CD8-positive, alpha-beta memory T cell (primary cell): Measurements from ENCODE around the gene EGFR. TPM values are rescaled to one million over a fixed set of nuclear protein-coding genes. Genes with fewer than 3 reads are reported as not detected.
A peak's percentile ranks its signal among the peaks of the same experiment; 100 is the strongest.

Experiments
- CTCF ChIA-PET: fragments of 350-600 bp; sonication (Branson Sonifier 250); formaldehyde crosslinking; loops from one replicate; lab custom pipeline; 2021; ENCODE audit warnings: antibody characterized with exemption; lab: Charles Lee
- POLR2A ChIA-PET: fragments of 350-600 bp; sonication (Branson Sonifier 250); formaldehyde crosslinking; loops from one replicate; lab custom pipeline; 2021; ENCODE audit warnings: antibody characterized with exemption; lab: Charles Lee
- DNase-seq, 5 donors: peaks; one replicate each; pipeline versions ENCODE4 v3.0.0 to v3.0.0-alpha.2; 2020 to 2022; ENCODE audit warnings: mixed read lengths in 1 of 5
- H3K27ac ChIP-seq: one replicate; pipeline ENCODE4 v1.7.0; 2013; ENCODE audit warnings: low read depth, mild to moderate bottlenecking, low read length, moderate library complexity
- H3K27me3 ChIP-seq: 2 replicates; pipeline ENCODE4 v1.7.0; 2013; ENCODE audit warnings: low read length, mild to moderate bottlenecking; ENCODE audit not compliant: insufficient read depth, poor library complexity, severe bottlenecking
- H3K36me3 ChIP-seq: 2 replicates; pipeline ENCODE4 v1.7.0; 2013; ENCODE audit warnings: mild to moderate bottlenecking, low read length, moderate library complexity; ENCODE audit not compliant: insufficient read depth
- H3K4me1 ChIP-seq: 2 replicates; pipeline ENCODE4 v1.7.0; 2013; ENCODE audit warnings: mild to moderate bottlenecking, low read length, moderate library complexity; ENCODE audit not compliant: insufficient read depth
- H3K4me3 ChIP-seq: 2 replicates; pipeline ENCODE4 v1.7.0; 2013; ENCODE audit warnings: mild to moderate bottlenecking, low read length
- H3K9me3 ChIP-seq: 2 replicates; pipeline ENCODE4 v1.7.0; 2013; ENCODE audit warnings: mild to moderate bottlenecking, low read length
- H3K27ac Mint-ChIP-seq, 8 donors: one replicate each; pipeline ENCODE4 v1.8.0; 2020 to 2021; ENCODE audit warnings: mixed read lengths in 8 of 8, mild to moderate bottlenecking in 6 of 8, inconsistent platforms in 3 of 8, moderate library complexity in 3 of 8
- H3K27me3 Mint-ChIP-seq, 2 donors: one replicate each; pipeline ENCODE4 v1.8.0; 2020 to 2021; ENCODE audit warnings: mixed read lengths in 2 of 2, mild to moderate bottlenecking in 1 of 2, moderate library complexity in 1 of 2
- H3K36me3 Mint-ChIP-seq, 3 donors: one replicate each; pipeline ENCODE4 v1.8.0; 2020 to 2021; ENCODE audit warnings: mixed read lengths in 3 of 3, inconsistent platforms in 1 of 3, mild to moderate bottlenecking in 1 of 3
- H3K4me1 Mint-ChIP-seq, 3 donors: one replicate each; pipeline ENCODE4 v1.8.0; 2020 to 2021; ENCODE audit warnings: mixed read lengths in 3 of 3, inconsistent platforms in 1 of 3, mild to moderate bottlenecking in 1 of 3
- H3K4me3 Mint-ChIP-seq, 7 donors: one replicate each; pipeline ENCODE4 v1.8.0; 2020 to 2021; ENCODE audit warnings: mixed read lengths in 7 of 7, mild to moderate bottlenecking in 6 of 7, moderate library complexity in 4 of 7, inconsistent platforms in 2 of 7
- H3K9me3 Mint-ChIP-seq, 5 donors: one replicate each; pipeline ENCODE4 v1.8.0; 2020 to 2022; ENCODE audit warnings: mixed read lengths in 5 of 5, mild to moderate bottlenecking in 3 of 5, moderate library complexity in 2 of 5, inconsistent platforms in 1 of 5
- polyA plus RNA-seq: library from polyadenylated mRNA; unstranded; fragments of 300-500 nt; fragmentation: Illumina TruSeq; gene quantifications from one replicate; pipeline ENCODE4 v1.2.3, GENCODE V29; 2021
- total RNA-seq, 2 experiments: library from RNA; stranded (reverse); gene quantifications; one replicate each; pipeline ENCODE4 v1.2.3, GENCODE V29; 2021

The EGFR gene
- total and polyA plus RNA-seq, 3 experiments from 2014 or later, result not detected

DNA sequence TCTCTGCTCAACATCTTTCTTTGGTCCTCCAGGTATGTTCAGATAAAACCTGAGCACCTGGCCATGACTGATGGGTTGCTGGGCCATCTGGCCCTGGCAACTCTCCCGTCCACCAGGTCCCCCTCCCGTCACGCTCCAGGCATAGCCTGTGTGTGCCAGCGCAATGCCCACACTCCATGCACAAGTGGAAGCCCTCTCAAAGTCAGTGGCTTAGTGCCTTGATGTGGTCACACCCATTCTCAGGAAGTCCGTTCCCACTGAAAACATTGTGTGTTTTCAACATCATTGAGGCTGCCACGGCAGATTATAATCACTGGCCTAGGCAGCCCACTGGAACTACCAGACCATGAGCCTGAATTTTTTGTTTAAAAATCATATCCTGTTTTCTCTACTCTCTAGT, 175.7 kb downstream of the EGFR start:
- Histone ChIP-seq H3K27ac (no peak overlapping the region), H3K36me3 (no peaks in the 10 kb centered on the region), H3K4me1 (no peaks in the 10 kb centered on the region), H3K9me3 (no peaks in the 10 kb centered on the region), H3K27me3 (no peaks in the 10 kb centered on the region), H3K4me3 (no peak overlapping the region)
- CTCF ChIA-PET, result no interaction called here
- no peaks in the 10 kb centered on the region for H3K9me3 Mint-ChIP-seq
- peak overlapping the region in 1 of 8 donors; percentile 67 for H3K27ac Mint-ChIP-seq
- H3K4me3 Mint-ChIP-seq, result no peak overlapping the region
- no peak for DNase-seq
- peaks cover 0 to 4% (median 0%) of the 10 kb centered on the region in 3 donors for H3K4me1 Mint-ChIP-seq
- POLR2A ChIA-PET, result no interaction called here
- no peaks in the 10 kb centered on the region for H3K36me3 Mint-ChIP-seq
- peaks cover 5% of the 10 kb centered on the region in 2 donors for H3K27me3 Mint-ChIP-seq

- H3K36me3 Mint-ChIP-seq, result no peaks in the 10 kb centered on the region
- no peaks in the 10 kb centered on the region for H3K27me3 ChIP-seq
- no peak overlapping the region for H3K27ac Mint-ChIP-seq
- POLR2A ChIA-PET, result no interaction called here
- H3K27ac ChIP-seq, result no peak overlapping the region
- no peak overlapping the region for H3K4me3 Mint-ChIP-seq
- peaks cover 1 to 3% of the 10 kb centered on the region in 2 donors for H3K27me3 Mint-ChIP-seq
- no peaks in the 10 kb centered on the region for H3K4me1 ChIP-seq
- H3K36me3 ChIP-seq, result no peaks in the 10 kb centered on the region
- H3K9me3 Mint-ChIP-seq, result no peaks in the 10 kb centered on the region
- H3K9me3 ChIP-seq, result no peaks in the 10 kb centered on the region
- no peak overlapping the region for H3K4me3 ChIP-seq
- CTCF ChIA-PET, result no interaction called here
- DNase-seq, result no peak
- peaks cover 0 to 4% (median 0%) of the 10 kb centered on the region in 3 donors for H3K4me1 Mint-ChIP-seq
Measured at GRCh38 chr7:55198634-55199392, 180.0 kb downstream of the EGFR start.

GRCh38 chr7:55199418-55199817, 180.6 kb downstream of the EGFR start:
- DNase-seq, result no peak
- Histone ChIP-seq H3K4me3 (no peak overlapping the region), H3K27ac (no peak overlapping the region), H3K4me1 (no peaks in the 10 kb centered on the region), H3K9me3 (no peaks in the 10 kb centered on the region), H3K27me3 (no peaks in the 10 kb centered on the region), H3K36me3 (no peaks in the 10 kb centered on the region)
- Mint-ChIP-seq H3K27me3 (peaks cover under 1 to 3% of the 10 kb centered on the region in 2 donors), H3K4me1 (peaks cover 0 to 4% (median 0%) of the 10 kb centered on the region in 3 donors), H3K27ac (no peak overlapping the region), H3K9me3 (no peaks in the 10 kb centered on the region), H3K4me3 (no peak overlapping the region), H3K36me3 (no peaks in the 10 kb centered on the region)
- POLR2A ChIA-PET, result no interaction called here
- CTCF ChIA-PET, result no interaction called here

DNA sequence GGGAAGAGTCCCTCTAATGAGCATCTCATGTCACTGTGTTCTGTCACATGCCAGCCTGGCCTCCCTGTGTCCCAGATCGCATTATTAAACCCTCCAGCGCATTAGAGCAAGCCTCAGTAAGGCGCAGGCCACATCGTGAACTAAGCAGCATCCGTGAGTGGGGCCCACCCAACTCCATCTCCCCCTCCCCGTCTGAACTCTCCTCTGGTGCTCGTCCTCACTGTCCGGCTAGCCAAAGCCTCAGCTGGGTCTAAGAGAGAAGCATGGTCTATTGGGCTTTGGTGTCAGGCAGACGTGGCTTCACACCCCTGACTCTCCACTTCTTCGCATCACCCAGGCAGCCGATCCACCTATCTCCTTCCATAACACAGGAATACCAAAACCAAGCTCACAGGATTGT, 181.6 kb downstream of the EGFR start:
- Histone ChIP-seq H3K9me3 (no peaks in the 10 kb centered on the region), H3K4me3 (no peak overlapping the region), H3K4me1 (no peaks in the 10 kb centered on the region), H3K27ac (no peak overlapping the region), H3K27me3 (no peaks in the 10 kb centered on the region), H3K36me3 (no peaks in the 10 kb centered on the region)
- Mint-ChIP-seq H3K4me1 (no peaks in the 10 kb centered on the region), H3K9me3 (no peaks in the 10 kb centered on the region), H3K27ac (no peak overlapping the region), H3K4me3 (no peak overlapping the region), H3K27me3 (peaks cover 0 to 3% of the 10 kb centered on the region in 2 donors), H3K36me3 (no peaks in the 10 kb centered on the region)
- POLR2A ChIA-PET, result no interaction called here
- DNase-seq, result no peak
- CTCF ChIA-PET, result no interaction called here

GRCh38 chr7:55202150-55202913, 183.5 kb downstream of the EGFR start:
- Mint-ChIP-seq H3K27ac (no peak overlapping the region), H3K4me3 (no peak overlapping the region), H3K27me3 (no peaks in the 10 kb centered on the region), H3K9me3 (no peaks in the 10 kb centered on the region), H3K36me3 (no peaks in the 10 kb centered on the region), H3K4me1 (no peaks in the 10 kb centered on the region)
- ChIA-PET POLR2A (no interaction called here), CTCF (no interaction called here)
- Histone ChIP-seq H3K4me3 (no peak overlapping the region), H3K27ac (no peak overlapping the region), H3K27me3 (no peaks in the 10 kb centered on the region), H3K4me1 (no peaks in the 10 kb centered on the region), H3K36me3 (no peaks in the 10 kb centered on the region), H3K9me3 (no peaks in the 10 kb centered on the region)
- DNase-seq, result no peak

- DNase-seq, result no peak
- no peak overlapping the region for H3K27ac Mint-ChIP-seq
- H3K9me3 Mint-ChIP-seq, result no peaks in the 10 kb centered on the region
- H3K36me3 Mint-ChIP-seq, result no peaks in the 10 kb centered on the region
- H3K4me3 Mint-ChIP-seq, result no peak overlapping the region
- Histone ChIP-seq H3K4me1 (no peaks in the 10 kb centered on the region), H3K4me3 (no peak overlapping the region), H3K36me3 (no peaks in the 10 kb centered on the region), H3K9me3 (no peaks in the 10 kb centered on the region), H3K27me3 (no peaks in the 10 kb centered on the region), H3K27ac (no peak overlapping the region)
- POLR2A ChIA-PET, result no interaction called here
- no peaks in the 10 kb centered on the region for H3K27me3 Mint-ChIP-seq
- no peaks in the 10 kb centered on the region for H3K4me1 Mint-ChIP-seq
- CTCF ChIA-PET, result no interaction called here
Measured at GRCh38 chr7:55203300-55203699, 184.5 kb downstream of the EGFR start.

DNA sequence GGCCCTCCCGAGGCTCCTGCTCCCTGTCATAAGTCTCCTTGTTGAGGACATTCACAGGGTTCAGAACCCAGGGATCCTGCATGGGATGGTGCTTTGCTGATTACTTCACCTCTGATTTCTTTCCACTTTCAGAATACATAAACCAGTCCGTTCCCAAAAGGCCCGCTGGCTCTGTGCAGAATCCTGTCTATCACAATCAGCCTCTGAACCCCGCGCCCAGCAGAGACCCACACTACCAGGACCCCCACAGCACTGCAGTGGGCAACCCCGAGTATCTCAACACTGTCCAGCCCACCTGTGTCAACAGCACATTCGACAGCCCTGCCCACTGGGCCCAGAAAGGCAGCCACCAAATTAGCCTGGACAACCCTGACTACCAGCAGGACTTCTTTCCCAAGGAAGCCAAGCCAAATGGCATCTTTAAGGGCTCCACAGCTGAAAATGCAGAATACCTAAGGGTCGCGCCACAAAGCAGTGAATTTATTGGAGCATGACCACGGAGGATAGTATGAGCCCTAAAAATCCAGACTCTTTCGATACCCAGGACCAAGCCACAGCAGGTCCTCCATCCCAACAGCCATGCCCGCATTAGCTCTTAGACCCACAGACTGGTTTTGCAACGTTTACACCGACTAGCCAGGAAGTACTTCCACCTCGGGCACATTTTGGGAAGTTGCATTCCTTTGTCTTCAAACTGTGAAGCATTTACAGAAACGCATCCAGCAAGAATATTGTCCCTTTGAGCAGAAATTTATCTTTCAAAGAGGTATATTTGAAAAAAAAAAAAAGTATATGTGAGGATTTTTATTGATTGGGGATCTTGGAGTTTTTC, 186.5 kb downstream of the EGFR start:
- Histone ChIP-seq H3K4me3 (no peak overlapping the region), H3K9me3 (no peaks in the 10 kb centered on the region), H3K36me3 (no peaks in the 10 kb centered on the region), H3K4me1 (no peaks in the 10 kb centered on the region), H3K27me3 (no peaks in the 10 kb centered on the region), H3K27ac (no peak overlapping the region)
- Mint-ChIP-seq H3K27ac (no peak overlapping the region), H3K36me3 (no peaks in the 10 kb centered on the region), H3K27me3 (peaks cover 0 to 2% of the 10 kb centered on the region in 2 donors), H3K9me3 (no peaks in the 10 kb centered on the region), H3K4me3 (no peak overlapping the region), H3K4me1 (no peaks in the 10 kb centered on the region)
- ChIA-PET POLR2A (no interaction called here), CTCF (no interaction called here)
- DNase-seq, result no peak
